ENCODE data around the gene ARHGEF4.

Gene ARHGEF4

GRCh38 chr2:131045286-131046027 is 208.7 kb downstream of the ARHGEF4 start:
- H3K4me3 ChIP-seq (ENCODE audit: low read depth, low read length), result no peak overlapping the region

GRCh38 chr2:131046028-131046917 is 209.6 kb downstream of the ARHGEF4 start:
- H3K4me3 ChIP-seq (ENCODE audit: low read depth, low read length), result no peak overlapping the region

- no peak overlapping the region for H3K4me3 ChIP-seq (ENCODE audit: low read depth, low read length)
Measured at GRCh38 chr2:131046918-131047652, 210.4 kb downstream of the ARHGEF4 start.

- H3K4me3 ChIP-seq (ENCODE audit: low read depth, low read length), result no peak overlapping the region
Measured at GRCh38 chr2:131047920-131048560, 211.3 kb downstream of the ARHGEF4 start.

GRCh38 chr2:131048641-131049040 is 211.9 kb downstream of the ARHGEF4 start:
- H3K4me3 ChIP-seq (ENCODE audit: low read depth, low read length), result no peak overlapping the region

- H3K4me3 ChIP-seq (ENCODE audit: low read depth, low read length), result no peak overlapping the region
Measured at GRCh38 chr2:131049150-131049718, 212.5 kb downstream of the ARHGEF4 start.

GRCh38 chr2:131050896-131051295 is 214.2 kb downstream of the ARHGEF4 start:
- no peak overlapping the region for H3K4me3 ChIP-seq (ENCODE audit: low read depth, low read length)

- H3K4me3 ChIP-seq (ENCODE audit: low read depth, low read length), result no peak overlapping the region
Measured at GRCh38 chr2:131052741-131053263, 216.1 kb downstream of the ARHGEF4 start.

- no peak overlapping the region for H3K4me3 ChIP-seq (ENCODE audit: low read depth, low read length)
Measured at GRCh38 chr2:131054488-131054887, 217.8 kb downstream of the ARHGEF4 start.

- H3K4me3 ChIP-seq (ENCODE audit: low read depth, low read length), result no peak overlapping the region
Measured at GRCh38 chr2:131055169-131056065, 218.7 kb downstream of the ARHGEF4 start.

- no peak overlapping the region for H3K4me3 ChIP-seq (ENCODE audit: low read depth, low read length)
Measured at GRCh38 chr2:131056204-131056931, 219.7 kb downstream of the ARHGEF4 start.

GRCh38 chr2:131056932-131057287 is 220.2 kb downstream of the ARHGEF4 start:
- H3K4me3 ChIP-seq (ENCODE audit: low read depth, low read length), result no peak overlapping the region

- H3K4me3 ChIP-seq (ENCODE audit: low read depth, low read length), result no peak overlapping the region
Measured at GRCh38 chr2:131058214-131058843, 221.6 kb downstream of the ARHGEF4 start.

GRCh38 chr2:131058920-131059319 is 222.2 kb downstream of the ARHGEF4 start:
- no peak overlapping the region for H3K4me3 ChIP-seq (ENCODE audit: low read depth, low read length)

GRCh38 chr2:131063501-131064283 is 227.0 kb downstream of the ARHGEF4 start:
- no peak overlapping the region for H3K4me3 ChIP-seq (ENCODE audit: low read depth, low read length)

- H3K4me3 ChIP-seq (ENCODE audit: low read depth, low read length), result no peak overlapping the region
Measured at GRCh38 chr2:131064589-131065512, 228.1 kb downstream of the ARHGEF4 start.

All from iPS-11a (cell line).